ENCODE measurements around the gene TRIM3. TPM values are rescaled to one million over a fixed set of nuclear protein-coding genes. Genes with fewer than 3 reads are reported as not detected.

The TRIM3 gene
- total and polyA plus RNA-seq, 2 of the 8 experiments (the other 6 are each of a cell fraction or from before 2014, with no cell fraction given) = 10.7 to 14.3 TPM

DNA sequence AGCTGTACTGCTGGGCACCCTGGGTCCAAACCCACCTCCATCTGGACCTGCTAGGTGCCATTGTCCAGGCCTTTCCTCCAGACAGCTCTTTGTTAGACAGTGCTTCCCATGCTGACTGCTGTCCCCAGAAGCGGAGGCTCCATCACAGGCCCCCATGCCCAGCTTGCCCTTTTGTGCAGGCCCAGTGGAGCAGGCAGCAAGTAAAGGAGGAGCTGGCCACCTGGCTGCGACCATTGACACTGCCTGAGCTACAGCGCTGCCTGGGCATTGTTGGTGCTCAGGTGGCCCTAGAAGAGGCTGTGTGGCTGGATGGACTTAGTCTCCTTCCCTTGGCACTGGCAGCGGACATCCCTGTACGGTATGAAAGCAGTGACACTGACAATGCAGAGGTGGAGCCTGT is 24.8 kb upstream of the TRIM3 start:
- H3K18ac ChIP-seq (ENCODE audit: extremely low read depth, low read length) = no peak overlapping the region
- ChIA-PET CTCF (ENCODE audit: partially characterized antibody) (interaction anchor here (0.6 to 8.7 kb wide), 15 partner anchors 9 to 1318 kb away, joined by 3 to 60 read pairs (median 5); partner anchors contain the start of genes HPX and TIMM10B), POLR2A (ENCODE audit: partially characterized antibody) (interaction anchor here (0.6 to 2.6 kb wide), 7 partner anchors 9 to 118 kb away, joined by 3 to 13 read pairs (median 4); partner anchors contain the start of genes ARFIP2 and TIMM10B)
- H3K27me3 ChIP-seq (replicated peaks in 1 of 4; ENCODE audit: control insufficient read depth in 3 of 4, extremely low read depth in 1 of 4, insufficient read depth in 3 of 4, low read length in 3 of 4) = no peaks in the 10 kb centered on the region
- no peak overlapping the region for H2BK120ac ChIP-seq (replicated peaks; ENCODE audit: low read depth, low read length)
- WGBS, 2 experiments (ENCODE audit: extremely low coverage in 1 of 2, insufficient coverage in 1 of 2, insufficient read length in 1 of 2, insufficient replicate concordance in 2 of 2, low coverage in 1 of 2, low lambda C conversion rate in 2 of 2, missing lambda C conversion rate in 1 of 2) = 93% methylated on average over 5 of the region's 5 CpGs; no CpG with 5 or more reads in 1 of the 2 experiments
- peaks cover 0 to 3% (median 0%) of the 10 kb centered on the region in 4 experiments; a peak in 3 of 8 replicates for H3K36me3 ChIP-seq (ENCODE audit: control insufficient read depth in 2 of 4, insufficient read depth in 4 of 4, low read length in 3 of 4)
- no peak overlapping the region for H4K5ac ChIP-seq (ENCODE audit: insufficient read length, low read depth, low read length)
- no peaks in the 10 kb centered on the region for H3K79me1 ChIP-seq (ENCODE audit: low read depth, low read length)
- no peak overlapping the region for H3K56ac ChIP-seq (replicated peaks; ENCODE audit: insufficient read length, low read depth, low read length)
- TF ChIP-seq SAP30 (IDR thresholded peaks at IDR 0.05; ENCODE audit: insufficient read depth, insufficient replicate concordance, low read length) = no peak
- TF ChIP-seq MAX (IDR thresholded peaks at IDR 0.05) = no peak
- TF ChIP-seq SRF (IDR thresholded peaks at IDR 0.05; ENCODE audit: low read depth, low read length) = no peak
- no peak overlapping the region for H3K14ac ChIP-seq (ENCODE audit: insufficient read length)
- H3K4me2 ChIP-seq (ENCODE audit: insufficient read depth in 1 of 2, low read depth in 2 of 2, low read length in 2 of 2) = no peak overlapping the region
- H3K23me2 ChIP-seq (ENCODE audit: low read depth, low read length) = peaks cover 3% of the 10 kb centered on the region; the same call in 1 of the 2 replicates
- H2AFZ ChIP-seq (ENCODE audit: low read length) = no peak overlapping the region
- DNase-seq (ENCODE audit: low read depth in 1 of 2, low spot score in 2 of 2) (no peak), FAIRE-seq (no peak)
- H3K79me2 ChIP-seq (ENCODE audit: control insufficient read depth in 1 of 2, insufficient read depth in 2 of 2, low read length in 2 of 2) = no peaks in the 10 kb centered on the region
- peak overlapping the region; percentile 69; the same call in 1 of the 2 replicates for H4K8ac ChIP-seq (ENCODE audit: extremely low read depth, insufficient read depth, low read length)
- H2BK12ac ChIP-seq (ENCODE audit: low read depth, low read length) = no peak overlapping the region
- no peak overlapping the region for H3K27ac ChIP-seq (ENCODE audit: low read depth, low read length)
- H2BK20ac ChIP-seq (ENCODE audit: low read length) = no peak overlapping the region
- no peak overlapping the region for H2BK15ac ChIP-seq (ENCODE audit: low read length)
- no peak overlapping the region for H4K91ac ChIP-seq (replicated peaks; ENCODE audit: insufficient read length, low read length)
- no peaks in the 10 kb centered on the region for H3K9me3 ChIP-seq (ENCODE audit: insufficient read depth in 2 of 2, low read depth in 1 of 2, low read length in 1 of 2)
- H3K9ac ChIP-seq (replicated peaks in 1 of 4; ENCODE audit: extremely low read depth in 1 of 4, low read depth in 3 of 4, low read length in 3 of 4) = no peak overlapping the region
- H2AK5ac ChIP-seq (ENCODE audit: low read depth, low read length) = no peak overlapping the region
- H3K4me1 ChIP-seq (replicated peaks in 1 of 4; ENCODE audit: control insufficient read depth in 3 of 4, insufficient read depth in 4 of 4, low read length in 3 of 4) = peaks cover 0 to 6% (median 1%) of the 10 kb centered on the region in 4 experiments; a peak in 4 of 7 replicates
- no peaks in the 10 kb centered on the region for H4K20me1 ChIP-seq (replicated peaks in 1 of 2; ENCODE audit: control insufficient read depth in 1 of 2, insufficient read depth in 2 of 2, low read length in 2 of 2)
- no peak overlapping the region for H3K4me3 ChIP-seq (ENCODE audit: extremely low read depth in 1 of 4, insufficient read depth in 2 of 4, low read depth in 3 of 4, low read length in 4 of 4)
- H2BK5ac ChIP-seq (ENCODE audit: low read depth, low read length) = no peak overlapping the region
- H3K23ac ChIP-seq (ENCODE audit: insufficient read length) = no peak overlapping the region
- H3K4ac ChIP-seq (replicated peaks; ENCODE audit: insufficient read length, low read depth, low read length) = no peak overlapping the region

Data from H1 (cell line).